Measurements from ENCODE around the gene OTULIN. TPM values are rescaled to one million over a fixed set of nuclear protein-coding genes. Genes with fewer than 3 reads are reported as not detected.

OTULIN gene
- polyA plus RNA-seq, 2 donors, result 5.7 to 6.2 TPM

GRCh38 chr5:14655146-14655741, 9.3 kb upstream of the OTULIN start:
- no peaks in the 10 kb centered on the region for H3K9me3 ChIP-seq (ENCODE audit: control insufficient read depth in 2 of 2, insufficient read depth in 1 of 2, low read depth in 1 of 2, low read length in 1 of 2)
- no peak overlapping the region for H3K27ac ChIP-seq (ENCODE audit: low read depth in 2 of 2, low read length in 1 of 2)
- WGBS, 2 donors, result 39 to 54% methylated on average over 4 of the region's 4 CpGs
- no peaks in the 10 kb centered on the region for H3K36me3 ChIP-seq (ENCODE audit: control insufficient read depth in 2 of 2, insufficient read depth in 2 of 2, low read length in 1 of 2)
- H3K4me3 ChIP-seq (ENCODE audit: low read depth in 1 of 2, low read length in 2 of 2), result no peak overlapping the region
- no peaks in the 10 kb centered on the region for H3K27me3 ChIP-seq (ENCODE audit: control insufficient read depth in 1 of 2, insufficient read depth in 2 of 2, low read length in 2 of 2)
- peaks cover 0 to 3% of the 10 kb centered on the region in 2 donors for H3K4me1 ChIP-seq (ENCODE audit: control insufficient read depth in 2 of 2, insufficient read depth in 2 of 2, low read length in 1 of 2)

GRCh38 chr5:14656898-14657297, 7.6 kb upstream of the OTULIN start:
- WGBS, 2 donors, result 45 to 67% methylated on average over 2 of the region's 2 CpGs

GRCh38 chr5:14659821-14660607, 4.5 kb upstream of the OTULIN start:
- no peaks in the 10 kb centered on the region for H3K27me3 ChIP-seq (ENCODE audit: control insufficient read depth in 1 of 2, insufficient read depth in 2 of 2, low read length in 2 of 2)
- peaks cover 0 to 3% of the 10 kb centered on the region in 2 donors for H3K36me3 ChIP-seq (ENCODE audit: control insufficient read depth in 2 of 2, insufficient read depth in 2 of 2, low read length in 1 of 2)
- H3K9me3 ChIP-seq (ENCODE audit: control insufficient read depth in 2 of 2, insufficient read depth in 1 of 2, low read depth in 1 of 2, low read length in 1 of 2), result no peaks in the 10 kb centered on the region
- no peak overlapping the region for H3K4me3 ChIP-seq (ENCODE audit: low read depth in 1 of 2, low read length in 2 of 2)
- peak overlapping the region; percentile 40 to 71 for H3K27ac ChIP-seq (ENCODE audit: low read depth in 2 of 2, low read length in 1 of 2)
- WGBS, 2 donors, result 58 to 68% methylated on average over 3 of the region's 3 CpGs
- peaks cover 0 to 5% of the 10 kb centered on the region in 2 donors for H3K4me1 ChIP-seq (ENCODE audit: control insufficient read depth in 2 of 2, insufficient read depth in 2 of 2, low read length in 1 of 2)

More at GRCh38 chr5:14656898-14657297, 7.6 kb upstream of the OTULIN start:
- Histone ChIP-seq H3K27me3 (ENCODE audit: control insufficient read depth in 1 of 2, insufficient read depth in 2 of 2, low read length in 2 of 2) (no peaks in the 10 kb centered on the region), H3K4me1 (ENCODE audit: control insufficient read depth in 2 of 2, insufficient read depth in 2 of 2, low read length in 1 of 2) (peaks cover 0 to 5% of the 10 kb centered on the region in 2 donors), H3K27ac (ENCODE audit: low read depth in 2 of 2, low read length in 1 of 2) (no peak overlapping the region), H3K4me3 (ENCODE audit: low read depth in 1 of 2, low read length in 2 of 2) (no peak overlapping the region), H3K9me3 (ENCODE audit: control insufficient read depth in 2 of 2, insufficient read depth in 1 of 2, low read depth in 1 of 2, low read length in 1 of 2) (no peaks in the 10 kb centered on the region), H3K36me3 (ENCODE audit: control insufficient read depth in 2 of 2, insufficient read depth in 2 of 2, low read length in 1 of 2) (no peaks in the 10 kb centered on the region)

- 67 to 72% methylated on average over 2 of the region's 2 CpGs for WGBS, 2 donors
- Histone ChIP-seq H3K9me3 (ENCODE audit: control insufficient read depth in 2 of 2, insufficient read depth in 1 of 2, low read depth in 1 of 2, low read length in 1 of 2) (no peaks in the 10 kb centered on the region), H3K36me3 (ENCODE audit: control insufficient read depth in 2 of 2, insufficient read depth in 2 of 2, low read length in 1 of 2) (peaks cover 0 to 3% of the 10 kb centered on the region in 2 donors), H3K27ac (ENCODE audit: low read depth in 2 of 2, low read length in 1 of 2) (peak overlapping the region; percentile 40 to 71), H3K4me1 (ENCODE audit: control insufficient read depth in 2 of 2, insufficient read depth in 2 of 2, low read length in 1 of 2) (peaks cover under 1 to 6% of the 10 kb centered on the region in 2 donors), H3K4me3 (ENCODE audit: low read depth in 1 of 2, low read length in 2 of 2) (no peak overlapping the region), H3K27me3 (ENCODE audit: control insufficient read depth in 1 of 2, insufficient read depth in 2 of 2, low read length in 2 of 2) (no peaks in the 10 kb centered on the region)
Measured at GRCh38 chr5:14660833-14661232, 3.7 kb upstream of the OTULIN start.

GRCh38 chr5:14662721-14663260, 1.7 kb upstream of the OTULIN start:
- Histone ChIP-seq H3K36me3 (ENCODE audit: control insufficient read depth in 2 of 2, insufficient read depth in 2 of 2, low read length in 1 of 2) (peaks cover 0 to 3% of the 10 kb centered on the region in 2 donors), H3K27me3 (ENCODE audit: control insufficient read depth in 1 of 2, insufficient read depth in 2 of 2, low read length in 2 of 2) (no peaks in the 10 kb centered on the region), H3K27ac (ENCODE audit: low read depth in 2 of 2, low read length in 1 of 2) (peak overlapping the region in 1 of 2 donors; percentile 28), H3K4me1 (ENCODE audit: control insufficient read depth in 2 of 2, insufficient read depth in 2 of 2, low read length in 1 of 2) (peaks cover 4 to 14% of the 10 kb centered on the region in 2 donors), H3K9me3 (ENCODE audit: control insufficient read depth in 2 of 2, insufficient read depth in 1 of 2, low read depth in 1 of 2, low read length in 1 of 2) (no peaks in the 10 kb centered on the region), H3K4me3 (ENCODE audit: low read depth in 1 of 2, low read length in 2 of 2) (no peak overlapping the region)
- 87 to 90% methylated on average over 7 of the region's 7 CpGs for WGBS, 2 donors

GRCh38 chr5:14663734-14664269, 716 bp upstream of the OTULIN start:
- Histone ChIP-seq H3K27ac (ENCODE audit: low read depth in 2 of 2, low read length in 1 of 2) (peak overlapping the region; percentile 97 to 99), H3K27me3 (ENCODE audit: control insufficient read depth in 1 of 2, insufficient read depth in 2 of 2, low read length in 2 of 2) (no peaks in the 10 kb centered on the region), H3K36me3 (ENCODE audit: control insufficient read depth in 2 of 2, insufficient read depth in 2 of 2, low read length in 1 of 2) (peaks cover 3% of the 10 kb centered on the region in 2 donors), H3K4me3 (ENCODE audit: low read depth in 1 of 2, low read length in 2 of 2) (peak overlapping the region; percentile 79 to 89), H3K9me3 (ENCODE audit: control insufficient read depth in 2 of 2, insufficient read depth in 1 of 2, low read depth in 1 of 2, low read length in 1 of 2) (no peaks in the 10 kb centered on the region), H3K4me1 (ENCODE audit: control insufficient read depth in 2 of 2, insufficient read depth in 2 of 2, low read length in 1 of 2) (peaks cover 4 to 16% of the 10 kb centered on the region in 2 donors)
- 1% methylated on average over 24 of the region's 24 CpGs for whole genome bisulfite sequencing, 2 donors

- WGBS, 2 donors, result 1 to 3% methylated on average over 21 of the region's 21 CpGs
- peak overlapping the region; percentile 79 to 89 for H3K4me3 ChIP-seq (ENCODE audit: low read depth in 1 of 2, low read length in 2 of 2)
- H3K4me1 ChIP-seq (ENCODE audit: control insufficient read depth in 2 of 2, insufficient read depth in 2 of 2, low read length in 1 of 2), result peaks cover 4 to 13% of the 10 kb centered on the region in 2 donors
- peaks cover 3% of the 10 kb centered on the region in 2 donors for H3K36me3 ChIP-seq (ENCODE audit: control insufficient read depth in 2 of 2, insufficient read depth in 2 of 2, low read length in 1 of 2)
- no peaks in the 10 kb centered on the region for H3K27me3 ChIP-seq (ENCODE audit: control insufficient read depth in 1 of 2, insufficient read depth in 2 of 2, low read length in 2 of 2)
- H3K9me3 ChIP-seq (ENCODE audit: control insufficient read depth in 2 of 2, insufficient read depth in 1 of 2, low read depth in 1 of 2, low read length in 1 of 2), result no peaks in the 10 kb centered on the region
- peak overlapping the region; percentile 97 to 99 for H3K27ac ChIP-seq (ENCODE audit: low read depth in 2 of 2, low read length in 1 of 2)
Measured at GRCh38 chr5:14665101-14665822, 744 bp downstream of the OTULIN start.

- Histone ChIP-seq H3K36me3 (ENCODE audit: control insufficient read depth in 2 of 2, insufficient read depth in 2 of 2, low read length in 1 of 2) (peaks cover 3% of the 10 kb centered on the region in 2 donors), H3K27me3 (ENCODE audit: control insufficient read depth in 1 of 2, insufficient read depth in 2 of 2, low read length in 2 of 2) (no peaks in the 10 kb centered on the region), H3K27ac (ENCODE audit: low read depth in 2 of 2, low read length in 1 of 2) (peak overlapping the region in 1 of 2 donors; percentile 62), H3K4me3 (ENCODE audit: low read depth in 1 of 2, low read length in 2 of 2) (peak overlapping the region in 1 of 2 donors; percentile 79), H3K4me1 (ENCODE audit: control insufficient read depth in 2 of 2, insufficient read depth in 2 of 2, low read length in 1 of 2) (peaks cover 4 to 11% of the 10 kb centered on the region in 2 donors), H3K9me3 (ENCODE audit: control insufficient read depth in 2 of 2, insufficient read depth in 1 of 2, low read depth in 1 of 2, low read length in 1 of 2) (no peaks in the 10 kb centered on the region)
- 16 to 17% methylated on average over 7 of the region's 7 CpGs for WGBS, 2 donors
Measured at GRCh38 chr5:14665949-14666348, 1.4 kb downstream of the OTULIN start.

GRCh38 chr5:14666357-14666756, 1.8 kb downstream of the OTULIN start:
- 32 to 38% methylated on average over 2 of the region's 2 CpGs for WGBS, 2 donors
- Histone ChIP-seq H3K27ac (ENCODE audit: low read depth in 2 of 2, low read length in 1 of 2) (no peak overlapping the region), H3K4me3 (ENCODE audit: low read depth in 1 of 2, low read length in 2 of 2) (no peak overlapping the region), H3K4me1 (ENCODE audit: control insufficient read depth in 2 of 2, insufficient read depth in 2 of 2, low read length in 1 of 2) (peaks cover 4 to 11% of the 10 kb centered on the region in 2 donors), H3K9me3 (ENCODE audit: control insufficient read depth in 2 of 2, insufficient read depth in 1 of 2, low read depth in 1 of 2, low read length in 1 of 2) (no peaks in the 10 kb centered on the region), H3K36me3 (ENCODE audit: control insufficient read depth in 2 of 2, insufficient read depth in 2 of 2, low read length in 1 of 2) (peaks cover 3% of the 10 kb centered on the region in 2 donors), H3K27me3 (ENCODE audit: control insufficient read depth in 1 of 2, insufficient read depth in 2 of 2, low read length in 2 of 2) (no peaks in the 10 kb centered on the region)
